GM21381 (cell line): ENCODE measurements around the gene RERE.
"Not testable (repeated sequence)": the region's sequence is repeated elsewhere in the genome, so short reads cannot be mapped to it uniquely, and the experiment has no call there.

Source experiments
- ATAC-seq: cut with Tn5 transposase; IDR thresholded peaks from one replicate; pipeline ENCODE4 v1.9.1; 2021; ENCODE audit warnings: mild to moderate bottlenecking, moderate library complexity; ENCODE audit not compliant: unreplicated experiment

RERE gene

DNA sequence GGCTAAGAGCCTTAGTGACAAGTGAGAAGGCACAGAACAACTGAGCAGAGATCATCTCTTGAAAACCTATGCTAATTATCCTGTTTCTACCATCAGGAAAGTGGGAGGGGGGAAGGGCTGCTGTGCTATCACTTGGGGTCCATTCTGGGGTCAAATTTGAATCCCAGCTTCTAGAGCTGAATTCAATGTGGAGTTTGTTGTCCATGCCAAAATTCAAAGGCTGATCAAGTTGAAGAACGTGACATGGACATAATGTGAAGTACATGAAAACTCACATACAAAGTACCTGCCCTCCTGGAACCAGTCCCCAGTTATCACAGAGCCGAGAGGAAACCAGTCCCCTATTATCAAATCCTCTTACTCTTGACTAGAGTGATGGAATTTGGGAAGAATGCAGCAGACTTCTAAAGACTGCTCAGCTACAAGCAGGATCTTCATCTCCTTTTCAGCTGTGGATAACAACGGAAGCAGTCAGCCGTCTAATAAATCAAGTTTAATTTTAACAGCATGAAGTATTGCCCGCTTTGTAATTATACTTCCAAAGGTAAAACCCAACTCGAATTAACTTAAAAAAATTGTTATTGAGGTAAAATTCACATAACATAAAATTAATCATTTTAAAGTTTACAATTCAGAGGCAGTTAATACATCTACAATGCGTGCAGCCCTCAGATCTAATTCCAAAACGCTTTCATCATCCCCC lies 421.2 kb downstream of the RERE start:
- no peak for ATAC-seq

DNA sequence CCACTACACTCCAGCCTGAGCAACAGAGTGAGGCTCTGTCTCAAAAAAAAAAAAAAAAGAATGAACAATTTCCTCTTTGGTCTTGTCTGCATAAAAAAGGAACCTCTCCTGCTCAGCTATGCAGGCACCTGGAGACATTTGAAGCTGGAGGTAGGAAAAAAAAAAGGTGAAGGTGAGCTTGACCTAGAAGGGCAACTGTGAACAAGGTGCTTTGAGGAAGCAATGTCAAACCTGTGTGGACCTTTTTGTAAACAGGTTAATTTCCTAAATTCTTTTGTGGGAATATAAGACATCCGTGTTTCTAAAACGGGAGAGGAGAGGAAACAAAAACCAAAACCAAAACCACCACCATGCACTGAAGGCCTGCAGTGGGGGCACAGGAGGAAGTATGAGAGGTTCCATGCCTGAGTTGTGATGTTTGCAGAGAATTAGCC lies 422.0 kb downstream of the RERE start:
- ATAC-seq: no peak

DNA sequence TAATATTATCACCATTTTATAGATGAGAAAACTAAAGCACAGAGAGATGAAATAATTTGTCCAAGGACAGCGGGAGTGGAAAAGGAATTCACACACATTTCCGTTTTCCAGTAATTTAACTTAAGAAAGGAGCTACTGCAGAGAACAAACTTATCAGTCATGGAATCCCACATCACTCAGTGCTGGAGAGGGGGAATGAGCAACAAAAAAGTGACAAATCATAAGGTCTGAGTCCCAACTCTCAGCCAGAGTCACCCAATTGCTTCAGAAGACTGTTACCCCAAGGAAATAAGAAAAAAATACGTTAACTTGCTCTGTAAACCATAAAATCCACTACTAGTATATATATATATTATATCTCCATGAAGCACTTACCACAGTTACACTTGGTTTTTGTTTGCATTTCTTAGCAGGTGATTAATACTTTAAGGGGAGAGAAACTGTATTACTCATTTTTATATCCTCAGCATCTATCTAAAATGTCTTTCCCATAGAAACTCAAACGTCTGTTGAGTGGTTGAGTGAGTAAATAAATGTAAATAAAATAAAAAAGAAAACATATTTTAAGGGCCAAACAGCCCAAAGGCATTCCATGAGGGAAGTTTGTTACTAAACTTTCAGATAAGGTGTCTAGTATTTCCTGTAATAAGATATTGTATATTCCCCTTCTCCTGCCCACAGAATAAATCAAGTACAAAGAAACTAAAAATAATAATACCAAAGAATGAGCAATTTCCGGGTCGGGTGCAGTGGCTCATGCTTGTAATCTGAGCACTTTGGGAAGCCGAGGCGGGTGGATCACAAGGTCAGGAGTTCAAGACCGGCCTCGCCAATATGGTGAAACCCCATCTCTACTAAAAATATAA lies 422.8 kb downstream of the RERE start:
- no peak for ATAC-seq

DNA sequence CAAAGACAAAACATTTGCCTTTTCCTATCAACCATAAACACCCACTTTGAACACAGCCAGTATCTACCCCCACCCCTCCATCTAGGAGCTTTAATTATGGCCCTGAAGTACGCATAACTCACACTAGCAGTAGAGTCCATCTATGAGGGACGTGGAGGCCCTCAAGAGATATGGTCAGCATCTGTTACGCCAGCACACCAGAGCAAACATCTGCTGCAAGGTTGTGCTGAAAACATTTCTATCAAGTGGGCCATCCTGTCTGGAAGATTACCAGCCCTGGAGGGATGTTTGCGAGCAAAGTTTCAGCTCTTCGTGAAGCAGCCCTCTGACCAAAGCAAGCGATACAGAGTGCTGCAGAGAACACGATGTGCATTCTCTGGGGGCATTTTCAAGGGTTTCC lies 424.9 kb downstream of the RERE start:
- ATAC-seq: no peak

DNA sequence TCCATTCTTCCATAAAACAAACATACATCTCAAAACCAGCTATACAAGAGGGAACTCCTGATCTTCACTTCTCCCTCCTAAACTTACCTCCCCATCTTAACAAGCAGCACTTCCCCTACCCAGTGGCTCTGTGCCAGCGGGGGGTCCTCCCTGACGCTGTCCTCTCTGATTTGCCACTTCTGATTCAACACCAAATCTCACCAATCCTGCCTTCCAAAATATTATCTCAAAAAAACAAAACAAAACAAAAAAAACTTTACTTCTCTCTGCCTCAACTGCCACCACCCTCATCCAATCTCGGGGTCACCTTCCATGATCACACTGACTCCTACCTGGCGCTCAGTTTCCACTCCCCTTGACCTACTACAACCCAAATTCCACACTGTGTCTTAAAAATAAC lies 426.7 kb downstream of the RERE start:
- ATAC-seq: no peak

DNA sequence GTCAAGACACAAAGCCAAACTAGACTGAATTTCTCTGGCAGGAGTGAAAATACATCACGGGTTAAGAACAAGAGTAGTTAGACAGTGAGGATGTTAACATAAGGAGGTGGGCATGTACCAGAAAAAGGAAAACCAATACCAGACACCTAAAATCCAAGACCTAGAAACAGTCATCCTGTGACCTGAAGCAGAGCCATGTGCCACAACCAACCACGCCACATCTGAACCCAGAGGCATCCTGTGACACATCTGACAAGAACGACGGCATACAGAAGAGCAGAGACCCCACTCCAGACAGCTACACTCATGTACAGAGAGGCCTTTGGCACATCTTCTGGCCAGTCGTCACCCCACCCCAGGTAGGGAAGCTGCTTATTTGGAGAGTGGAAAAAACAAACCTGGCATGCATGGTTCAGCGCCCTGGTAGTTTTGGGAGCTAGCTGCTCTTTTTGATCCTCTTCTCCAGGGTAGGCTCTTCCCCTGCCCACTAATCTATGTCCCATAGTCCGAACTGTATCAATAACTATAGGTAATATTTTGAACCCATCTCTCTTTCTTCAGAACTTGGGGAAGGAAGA lies 427.4 kb downstream of the RERE start:
- no peak for ATAC-seq

DNA sequence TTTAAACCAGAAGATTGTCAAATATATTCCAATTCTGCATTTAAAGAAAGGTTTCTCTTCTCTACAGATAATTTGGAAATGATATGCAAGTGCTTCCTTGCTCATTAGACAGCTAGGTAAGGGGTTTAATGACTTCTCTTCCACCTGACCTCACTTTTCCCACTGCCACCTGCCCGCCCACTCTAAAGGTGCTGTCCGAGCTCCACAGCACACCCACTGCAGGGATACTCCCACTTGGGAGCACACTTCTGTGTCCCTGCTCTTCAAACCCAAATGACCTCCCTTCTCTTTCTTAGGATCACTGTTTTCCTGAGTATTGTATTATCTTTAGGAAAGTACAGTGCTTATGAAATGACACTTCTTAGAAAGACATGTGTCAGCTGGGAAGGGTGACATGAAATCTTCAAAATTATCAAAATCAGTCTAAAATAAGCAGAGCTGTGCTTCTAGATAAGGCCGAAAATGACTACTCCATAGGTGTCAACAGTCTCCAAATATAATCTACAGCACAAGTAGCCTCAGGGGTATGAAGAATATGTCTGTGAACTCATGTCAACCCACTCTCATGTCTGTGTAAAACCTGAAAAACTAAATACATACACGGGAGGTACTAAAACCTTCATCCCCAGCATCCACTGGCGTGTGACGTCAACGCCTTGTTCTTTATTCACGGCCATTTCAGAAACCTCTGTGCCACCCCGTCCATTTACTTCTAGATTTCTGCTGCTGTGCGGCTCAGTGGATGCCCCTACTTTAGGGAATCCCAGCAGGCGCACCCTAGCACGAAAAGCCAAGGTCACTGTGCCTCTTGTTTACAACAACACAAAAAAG lies 428.5 kb downstream of the RERE start:
- no peak for ATAC-seq

DNA sequence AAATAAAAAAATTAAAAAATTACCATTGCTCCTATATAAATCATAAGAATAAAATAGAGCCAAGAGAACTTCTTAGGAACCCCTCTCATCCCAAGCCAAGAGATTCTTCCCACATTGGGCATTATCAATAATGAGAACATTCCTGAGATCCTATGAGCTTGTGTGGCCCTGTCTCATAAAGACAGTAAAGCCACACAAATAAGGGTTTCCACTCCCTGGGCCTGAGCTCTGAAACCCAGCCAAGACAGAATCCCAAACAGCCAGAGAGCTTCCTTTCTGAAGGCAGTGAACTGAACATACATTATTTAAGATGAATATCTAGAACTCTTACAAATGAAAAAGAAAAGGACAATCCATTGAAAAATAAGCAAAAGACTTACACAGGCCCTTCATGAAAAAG lies 431.2 kb downstream of the RERE start:
- no peak for ATAC-seq

DNA sequence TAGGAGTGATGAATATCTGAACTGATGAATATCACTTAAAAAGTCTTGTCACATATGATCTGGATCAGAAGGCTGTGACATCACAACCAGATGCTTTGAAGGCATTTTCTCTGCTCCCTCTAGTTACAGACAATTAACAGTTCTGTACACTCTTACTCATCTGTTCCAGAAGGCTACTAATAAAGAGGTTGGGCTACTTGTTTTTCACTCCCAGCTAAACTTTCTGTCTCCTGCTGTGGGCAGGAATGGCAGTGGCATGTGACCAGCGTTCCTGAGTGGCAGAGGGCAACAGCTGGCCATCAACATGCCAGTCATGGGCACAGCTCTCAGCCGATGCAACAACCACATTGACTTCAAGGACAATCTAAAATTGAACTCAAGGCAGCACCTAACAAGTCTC lies 432.9 kb downstream of the RERE start:
- no peak for ATAC-seq

DNA sequence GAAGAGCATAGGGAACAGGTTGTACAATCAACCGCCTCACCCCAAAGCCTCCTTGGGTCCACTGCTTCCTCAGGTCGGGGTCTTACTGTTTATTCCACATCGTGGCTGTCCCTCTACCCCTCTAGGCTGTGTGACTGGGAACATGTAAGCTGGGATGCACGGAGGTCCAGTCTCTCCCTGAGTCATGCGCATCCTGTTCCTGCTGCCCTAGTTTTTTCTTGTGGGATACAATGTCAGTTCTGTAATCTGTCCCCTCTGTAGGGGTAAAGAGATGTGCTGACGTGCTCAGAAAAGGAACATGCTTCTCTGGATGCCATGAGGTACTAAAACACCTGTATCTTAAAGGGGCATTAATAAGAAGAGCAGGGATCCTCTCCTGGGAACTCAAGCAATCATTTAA lies 433.4 kb downstream of the RERE start:
- ATAC-seq: no peak

DNA sequence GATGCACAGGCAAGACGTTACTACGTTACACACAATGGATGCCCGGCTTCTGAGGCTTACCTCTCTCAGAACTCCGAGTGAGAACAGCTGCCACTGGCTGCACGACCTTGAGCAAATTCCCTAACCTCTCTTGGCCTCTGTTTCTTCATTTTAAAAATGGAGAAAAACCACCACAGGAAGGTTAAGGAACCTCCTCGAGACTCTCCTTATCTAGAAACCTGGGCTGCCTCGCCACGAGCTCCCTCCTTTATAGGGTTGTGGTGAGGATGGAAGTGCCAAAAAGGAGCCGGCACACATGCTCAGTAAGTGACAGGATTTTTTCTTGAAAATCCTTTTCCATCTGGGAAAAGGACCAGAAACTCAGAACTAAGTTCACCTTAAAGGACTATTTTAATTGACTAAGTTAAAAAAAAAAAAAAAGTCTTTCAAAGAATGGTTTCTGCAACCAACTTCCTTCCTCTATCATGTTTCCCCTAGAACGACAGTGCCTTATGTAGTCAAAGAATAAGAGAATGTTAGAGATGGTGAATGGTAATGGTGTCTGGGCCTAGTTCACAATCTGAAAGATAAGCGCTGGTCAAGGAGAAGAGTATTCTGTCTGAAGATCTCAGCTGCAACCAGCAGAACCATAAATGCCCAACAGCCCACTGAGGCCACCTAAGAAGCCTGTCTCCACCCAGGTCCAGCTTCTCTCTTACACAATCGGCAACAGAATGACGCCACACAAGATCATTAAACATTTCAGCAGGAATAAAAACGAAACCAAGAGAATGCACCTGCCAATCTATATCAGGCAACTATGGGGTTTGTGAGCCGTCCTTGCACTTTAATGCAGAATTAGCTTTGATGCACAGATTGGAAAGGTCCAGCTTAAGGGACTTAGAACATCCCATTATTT lies 434.6 kb downstream of the RERE start:
- ATAC-seq: no peak

DNA sequence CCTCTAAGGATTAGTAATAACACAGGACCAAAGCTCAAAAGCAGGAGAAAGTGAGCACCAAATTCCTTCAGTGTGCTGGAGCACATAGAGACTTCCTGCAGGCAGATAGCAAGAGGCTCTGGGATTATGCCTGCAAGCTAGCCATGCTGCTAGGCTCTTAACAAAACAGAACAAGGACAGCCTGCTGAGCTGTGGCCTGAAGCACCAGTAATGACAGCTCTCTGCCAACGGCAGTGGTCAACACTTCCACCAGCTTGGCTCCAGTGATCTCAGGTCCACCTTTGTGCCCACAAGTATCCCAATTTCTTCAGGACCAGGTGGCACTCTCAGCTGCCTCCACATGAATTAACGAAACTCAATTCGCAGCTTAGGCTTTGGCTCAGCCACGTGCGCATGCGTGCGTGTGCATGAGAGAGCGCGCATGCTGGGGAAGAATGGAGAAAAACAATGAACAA lies 435.4 kb downstream of the RERE start:
- ATAC-seq: no peak

DNA sequence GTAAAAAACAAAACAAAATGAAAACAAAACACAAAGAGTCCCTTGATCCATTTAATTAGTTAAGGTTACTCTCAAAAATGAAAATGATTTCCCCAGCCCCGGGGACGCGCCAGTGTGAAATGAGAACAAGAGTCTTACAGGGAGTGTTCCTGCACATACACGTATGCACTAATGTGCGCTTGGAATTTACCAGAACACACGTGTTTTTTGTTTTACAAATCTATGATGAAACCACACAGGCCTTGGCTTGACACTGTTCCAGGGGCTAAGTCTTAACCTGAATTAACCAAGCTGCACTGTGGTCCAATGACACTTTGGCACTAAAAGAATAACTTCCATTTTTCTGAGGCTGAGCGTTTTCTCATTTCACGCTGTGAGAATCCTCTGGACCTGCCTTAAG lies 435.8 kb downstream of the RERE start:
- ATAC-seq: no peak

DNA sequence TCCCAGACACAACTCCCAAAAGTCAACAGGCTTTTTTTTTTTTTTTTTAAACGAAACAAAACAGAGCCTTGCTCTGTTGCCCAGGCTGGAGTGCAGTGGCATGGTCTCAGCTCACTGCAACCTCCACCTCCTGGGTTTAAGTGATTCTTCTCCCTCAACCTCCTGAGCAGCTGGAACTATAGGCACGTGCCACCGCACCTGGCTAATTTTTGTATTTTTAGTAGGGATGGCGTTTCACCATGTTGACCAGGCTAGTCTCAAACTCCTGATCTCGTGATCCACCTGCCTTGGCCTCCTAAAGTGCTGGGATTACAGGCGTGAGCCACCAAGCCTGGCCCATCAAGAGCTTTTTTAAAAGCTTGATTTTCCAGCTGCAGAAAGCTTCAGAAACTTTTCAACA lies 437.1 kb downstream of the RERE start:
- ATAC-seq: not testable (repeated sequence)

DNA sequence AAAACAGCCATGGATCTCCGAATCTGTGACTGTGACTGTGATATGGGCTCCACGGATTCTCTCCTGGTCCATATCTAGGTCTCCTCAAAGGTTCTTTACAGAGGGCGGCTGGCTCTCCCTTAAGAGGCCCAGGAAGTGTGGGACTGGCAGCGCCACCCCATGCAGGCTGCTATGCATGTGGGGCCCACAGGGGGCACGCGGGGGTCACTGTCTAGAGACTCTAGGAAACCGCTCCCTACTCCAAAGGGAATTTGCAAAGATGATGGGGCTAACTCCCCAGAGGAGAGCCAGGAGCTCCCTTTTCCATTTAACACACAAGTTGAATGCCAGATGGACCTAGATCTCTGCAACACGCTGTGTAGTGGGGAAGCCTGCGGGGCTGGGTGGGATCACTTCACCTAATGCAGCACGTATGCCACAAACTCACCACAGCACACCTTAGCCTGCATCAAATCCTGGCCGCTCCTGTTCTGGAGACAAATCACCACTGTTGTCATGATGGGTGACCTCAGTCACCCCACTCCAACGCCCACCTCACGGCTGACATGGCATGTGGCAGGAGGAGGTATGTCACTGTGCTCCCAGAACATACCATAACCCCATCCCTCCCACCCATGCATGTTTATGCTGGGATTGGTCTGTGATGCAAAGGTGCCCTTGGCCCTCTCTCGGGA lies 437.8 kb downstream of the RERE start:
- no peak for ATAC-seq

DNA sequence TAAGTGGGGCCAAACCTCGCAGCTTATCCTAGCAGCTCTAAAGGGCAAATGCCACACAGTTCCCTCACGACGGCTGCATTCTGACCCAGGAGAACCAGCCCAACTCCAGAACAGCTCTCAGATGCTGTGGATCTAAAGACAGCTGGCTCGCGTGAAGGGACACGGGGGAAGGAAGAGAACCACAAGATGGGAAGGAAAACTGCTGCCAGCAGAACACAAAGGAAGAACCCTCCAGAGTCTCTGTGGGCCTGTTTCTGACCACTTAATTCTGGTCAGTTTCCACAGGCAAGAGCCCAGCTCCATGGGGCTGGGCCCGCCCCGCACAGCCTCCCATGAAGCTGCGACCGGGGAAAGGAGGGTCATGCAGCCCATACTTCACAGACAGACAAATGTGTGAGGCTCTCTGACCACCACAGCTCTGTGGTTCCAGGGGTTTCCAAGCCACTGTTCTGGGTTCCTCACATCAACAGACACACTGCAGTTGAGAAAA lies 438.4 kb downstream of the RERE start:
- no peak for ATAC-seq

DNA sequence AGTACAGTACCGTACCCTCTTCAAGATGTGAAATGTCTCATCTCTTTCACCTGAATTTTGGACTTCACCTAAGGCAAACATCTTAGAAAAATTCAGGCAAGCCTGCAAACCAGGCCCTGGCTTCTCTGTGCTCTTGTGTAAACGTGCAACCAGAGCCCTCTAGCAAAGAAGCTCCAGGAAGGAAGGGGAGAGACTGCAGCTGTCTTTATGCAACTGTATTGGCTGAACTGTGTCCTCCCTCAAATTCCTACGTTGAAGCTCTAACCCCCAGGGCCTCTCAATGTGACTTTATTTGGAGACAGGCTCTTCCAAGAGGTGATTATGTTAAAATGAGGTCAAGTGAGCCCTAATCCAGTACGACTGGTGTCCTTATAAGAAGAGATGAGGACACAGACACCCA lies 439.3 kb downstream of the RERE start:
- ATAC-seq: no peak

DNA sequence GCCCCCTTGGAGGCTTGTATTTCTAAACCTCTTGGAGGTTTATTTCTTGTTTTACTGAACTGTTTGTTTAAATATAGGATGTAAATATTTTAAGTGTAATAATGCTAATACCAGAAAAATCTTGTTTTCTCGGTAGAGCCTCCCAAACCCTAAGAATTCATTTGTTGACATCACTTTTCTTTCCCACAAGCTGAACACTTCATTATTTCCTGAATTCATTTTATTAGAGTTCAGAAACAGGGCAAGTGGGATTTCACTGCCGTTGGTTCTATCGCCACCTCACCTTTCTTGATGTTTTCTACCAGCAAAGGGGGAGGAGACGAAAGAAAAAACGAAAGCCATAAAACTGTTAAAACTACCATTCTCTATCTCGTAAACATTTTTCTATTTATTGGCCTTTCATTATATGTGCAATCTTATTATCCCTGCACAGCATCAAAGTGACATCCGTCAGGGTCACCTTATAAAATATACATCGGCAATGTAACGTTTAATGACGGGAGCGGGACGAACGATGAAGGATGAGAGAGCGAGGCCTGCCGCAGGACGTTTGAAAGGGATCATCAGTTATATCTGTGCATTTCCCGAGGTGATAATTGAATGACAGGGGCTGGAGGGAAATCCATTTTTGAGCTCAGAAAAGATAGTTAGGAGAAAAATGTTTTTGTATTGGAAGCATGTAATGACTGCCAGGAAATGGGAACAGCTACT lies 440.0 kb downstream of the RERE start:
- ATAC-seq: no peak

DNA sequence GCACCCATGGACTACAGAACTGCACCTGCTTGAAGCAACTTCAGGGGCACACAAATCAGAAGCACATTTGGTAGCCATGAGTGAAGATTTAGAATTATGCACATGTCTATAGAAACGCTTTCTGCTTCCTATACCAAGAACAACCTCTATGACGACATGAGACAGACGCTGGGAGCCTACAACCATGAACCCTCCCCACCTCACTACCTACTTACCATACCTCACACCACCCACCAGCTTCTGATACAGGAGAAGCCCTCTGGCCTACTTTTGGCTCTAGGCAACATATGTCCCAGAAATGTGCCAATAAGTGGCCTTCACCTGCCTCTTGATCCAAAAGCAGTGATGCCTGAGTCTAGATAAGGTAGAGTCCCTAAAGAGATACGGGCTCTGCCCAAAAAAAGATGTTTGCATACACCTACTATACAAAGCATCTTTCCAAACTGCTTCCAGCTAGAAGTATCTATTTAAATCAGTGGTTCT lies 441.0 kb downstream of the RERE start:
- ATAC-seq: no peak
